HEK293 (cell line): ENCODE results near the gene PRCD.

Source experiments
- CTCF ChIP-seq: fragments of 450-650 bp; formaldehyde crosslinking; IDR thresholded peaks from 2 replicates; pipeline ENCODE4 v1.5.1; 2016; ENCODE audit warnings: missing biosample characterization, missing genetic modification characterization
- REST ChIP-seq: fragments of 450-650 bp; formaldehyde crosslinking; IDR thresholded peaks from 2 replicates; pipeline ENCODE4 v1.5.1; 2016; ENCODE audit warnings: missing biosample characterization, missing genetic modification characterization
- SETDB1 ChIP-seq: IDR thresholded peaks from one replicate; pipeline ENCODE4 v1.6.1; 2017; ENCODE audit warnings: mild to moderate bottlenecking, low read length, moderate library complexity, mixed read lengths; ENCODE audit not compliant: insufficient read length
- SP2 ChIP-seq: fragments of 450-650 bp; formaldehyde crosslinking; IDR thresholded peaks from 2 replicates; pipeline ENCODE4 v1.5.1; 2016; ENCODE audit warnings: missing biosample characterization, missing genetic modification characterization
- WT1 ChIP-seq: fragments of 450-650 bp; formaldehyde crosslinking; IDR thresholded peaks from 2 replicates; pipeline ENCODE4 v1.5.1; 2016; ENCODE audit warnings: missing biosample characterization, missing genetic modification characterization
- ZNF530 ChIP-seq: fragments of 450-650 bp; formaldehyde crosslinking; IDR thresholded peaks from 2 replicates; pipeline ENCODE4 v1.5.1; 2016; ENCODE audit warnings: low read depth, missing biosample characterization, missing genetic modification characterization
- ZNF549 ChIP-seq: fragments of 450-650 bp; IDR thresholded peaks from 2 replicates; pipeline ENCODE4 v1.5.1; 2018; ENCODE audit warnings: missing biosample characterization, missing genetic modification characterization, mild to moderate bottlenecking, inconsistent platforms, moderate library complexity
- ZSCAN30 ChIP-seq: fragments of 450-650 bp; IDR thresholded peaks from 2 replicates; pipeline ENCODE4 v1.5.1; 2018; ENCODE audit warnings: missing biosample characterization, mild to moderate bottlenecking, missing genetic modification characterization, moderate library complexity
- TF ChIP-seq, protein P1 (sequence below): fragments of 450-650 bp; formaldehyde crosslinking; IDR thresholded peaks from 2 replicates; pipeline ENCODE4 v1.5.1; 2017; ENCODE audit warnings: missing biosample characterization, missing genetic modification characterization
- TF ChIP-seq, protein P2 (sequence below): fragments of 450-650 bp; formaldehyde crosslinking; IDR thresholded peaks from 2 replicates; pipeline ENCODE4 v1.5.1; 2016; ENCODE audit warnings: missing biosample characterization, missing genetic modification characterization

GRCh38 chr17:76497979-76498875 is 41.6 kb upstream of the PRCD start:
- TF ChIP-seq REST = no peak
- TF ChIP-seq, protein P1, sequence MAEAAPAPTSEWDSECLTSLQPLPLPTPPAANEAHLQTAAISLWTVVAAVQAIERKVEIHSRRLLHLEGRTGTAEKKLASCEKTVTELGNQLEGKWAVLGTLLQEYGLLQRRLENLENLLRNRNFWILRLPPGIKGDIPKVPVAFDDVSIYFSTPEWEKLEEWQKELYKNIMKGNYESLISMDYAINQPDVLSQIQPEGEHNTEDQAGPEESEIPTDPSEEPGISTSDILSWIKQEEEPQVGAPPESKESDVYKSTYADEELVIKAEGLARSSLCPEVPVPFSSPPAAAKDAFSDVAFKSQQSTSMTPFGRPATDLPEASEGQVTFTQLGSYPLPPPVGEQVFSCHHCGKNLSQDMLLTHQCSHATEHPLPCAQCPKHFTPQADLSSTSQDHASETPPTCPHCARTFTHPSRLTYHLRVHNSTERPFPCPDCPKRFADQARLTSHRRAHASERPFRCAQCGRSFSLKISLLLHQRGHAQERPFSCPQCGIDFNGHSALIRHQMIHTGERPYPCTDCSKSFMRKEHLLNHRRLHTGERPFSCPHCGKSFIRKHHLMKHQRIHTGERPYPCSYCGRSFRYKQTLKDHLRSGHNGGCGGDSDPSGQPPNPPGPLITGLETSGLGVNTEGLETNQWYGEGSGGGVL (tag by site-specific recombination) = no peak; the same call in 1 of the 2 replicates
- TF ChIP-seq CTCF (tag by site-specific recombination) = no peak
- no peak for TF ChIP-seq SETDB1
- TF ChIP-seq WT1 (tag by site-specific recombination) = no peak
- no peak for TF ChIP-seq ZNF549 (tag by site-specific recombination)
- TF ChIP-seq, protein P2, sequence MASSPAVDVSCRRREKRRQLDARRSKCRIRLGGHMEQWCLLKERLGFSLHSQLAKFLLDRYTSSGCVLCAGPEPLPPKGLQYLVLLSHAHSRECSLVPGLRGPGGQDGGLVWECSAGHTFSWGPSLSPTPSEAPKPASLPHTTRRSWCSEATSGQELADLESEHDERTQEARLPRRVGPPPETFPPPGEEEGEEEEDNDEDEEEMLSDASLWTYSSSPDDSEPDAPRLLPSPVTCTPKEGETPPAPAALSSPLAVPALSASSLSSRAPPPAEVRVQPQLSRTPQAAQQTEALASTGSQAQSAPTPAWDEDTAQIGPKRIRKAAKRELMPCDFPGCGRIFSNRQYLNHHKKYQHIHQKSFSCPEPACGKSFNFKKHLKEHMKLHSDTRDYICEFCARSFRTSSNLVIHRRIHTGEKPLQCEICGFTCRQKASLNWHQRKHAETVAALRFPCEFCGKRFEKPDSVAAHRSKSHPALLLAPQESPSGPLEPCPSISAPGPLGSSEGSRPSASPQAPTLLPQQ (tag by site-specific recombination) = no peak
- TF ChIP-seq SP2 = no peak
- no peak for TF ChIP-seq ZSCAN30 (tag by site-specific recombination)
- no peak for TF ChIP-seq ZNF530 (tag by site-specific recombination)
